CD4-positive, CD25-positive, alpha-beta regulatory T cell (primary cell): ENCODE data around the gene RAD23B. TPM values are rescaled to one million over a fixed set of nuclear protein-coding genes. Genes with fewer than 3 reads are reported as not detected.
A peak's percentile ranks its signal among the peaks of the same experiment; 100 is the strongest.

Experiments used
- ATAC-seq, 2 donors: fragments of 150-1000 bp; cut with Tn5 transposase; one replicate each; pipeline ENCODE4 v1.10.0; 2021; ENCODE audit warnings: low read depth in 2 of 2, moderate number of reproducible peaks in 2 of 2, moderate library complexity in 1 of 2
- DNase-seq, 3 donors: peaks; one replicate each; pipeline versions ENCODE4 v3.0.0 to v3.0.0-alpha.2; 2012 to 2022; ENCODE audit warnings: mixed read lengths in 1 of 3
- H3K27ac ChIP-seq: one replicate; pipeline ENCODE4 v1.7.0; 2013; ENCODE audit warnings: mild to moderate bottlenecking, low read length; ENCODE audit not compliant: insufficient read depth, poor library complexity, severe bottlenecking
- H3K27me3 ChIP-seq: one replicate; pipeline ENCODE4 v1.7.0; 2013; ENCODE audit warnings: low read length; ENCODE audit not compliant: control insufficient read depth, insufficient read depth
- H3K36me3 ChIP-seq: one replicate; pipeline ENCODE4 v1.7.0; 2013; ENCODE audit warnings: mild to moderate bottlenecking, low read length, moderate library complexity; ENCODE audit not compliant: control insufficient read depth, insufficient read depth
- H3K4me1 ChIP-seq: 2 replicates; pipeline ENCODE4 v1.7.0; 2013; ENCODE audit warnings: mild to moderate bottlenecking, low read length; ENCODE audit not compliant: insufficient read depth, control insufficient read depth, poor library complexity, severe bottlenecking
- H3K4me3 ChIP-seq: one replicate; pipeline ENCODE4 v1.7.0; 2013; ENCODE audit warnings: low read depth, mild to moderate bottlenecking, low read length, moderate library complexity
- H3K9me3 ChIP-seq, 2 experiments: 1 replicate in 1 of 2; 2 replicates in 1 of 2; pipeline ENCODE4 v1.7.0; 2013; ENCODE audit warnings: low read length in 2 of 2, mild to moderate bottlenecking in 1 of 2, moderate library complexity in 1 of 2; ENCODE audit not compliant: control insufficient read depth in 2 of 2
- H3K27ac Mint-ChIP-seq, 3 donors: one replicate each; pipeline ENCODE4 v1.8.0; 2020 to 2022; ENCODE audit warnings: mild to moderate bottlenecking in 3 of 3, mixed read lengths in 3 of 3, moderate library complexity in 2 of 3
- H3K27me3 Mint-ChIP-seq: one replicate; pipeline ENCODE4 v1.8.0; 2022; ENCODE audit warnings: mild to moderate bottlenecking, mixed read lengths
- H3K36me3 Mint-ChIP-seq: one replicate; pipeline ENCODE4 v1.8.0; 2020; ENCODE audit warnings: mixed read lengths
- H3K4me1 Mint-ChIP-seq, 4 donors: one replicate each; pipeline ENCODE4 v1.8.0; 2020 to 2022; ENCODE audit warnings: mixed read lengths in 4 of 4, mild to moderate bottlenecking in 1 of 4
- H3K4me3 Mint-ChIP-seq, 4 donors: one replicate each; pipeline ENCODE4 v1.8.0; 2020 to 2022; ENCODE audit warnings: mild to moderate bottlenecking in 4 of 4, mixed read lengths in 4 of 4, moderate library complexity in 3 of 4
- H3K9me3 Mint-ChIP-seq, 7 donors: one replicate each; pipeline ENCODE4 v1.8.0; 2020 to 2022; ENCODE audit warnings: mixed read lengths in 7 of 7, mild to moderate bottlenecking in 3 of 7, moderate library complexity in 2 of 7
- polyA plus RNA-seq, 4 donors: library from polyadenylated mRNA; unstranded; fragments of 300-500 nt; fragmentation: Illumina TruSeq; gene quantifications; one replicate each; pipeline ENCODE4 v1.2.3, GENCODE V29; 2021
- total RNA-seq: library from RNA; stranded (reverse); gene quantifications from one replicate; pipeline ENCODE4 v1.2.3, GENCODE V29; 2022

The RAD23B gene
- total and polyA plus RNA-seq, 5 donors from 2014 or later = 8.9 to 65.4 (median 17.9) TPM

- DNase-seq = peak in 1 of 3 donors; percentile 14
- H3K4me1 ChIP-seq = no peaks in the 10 kb centered on the region
- peaks cover 4% of the 10 kb centered on the region in 2 experiments for H3K9me3 ChIP-seq
- H3K4me3 ChIP-seq = no peak overlapping the region
- Mint-ChIP-seq H3K4me1 (no peaks in the 10 kb centered on the region), H3K36me3 (peaks cover 4% of the 10 kb centered on the region), H3K4me3 (no peak overlapping the region), H3K27ac (no peak overlapping the region), H3K9me3 (peaks cover 0 to 7% (median 1%) of the 10 kb centered on the region in 7 donors), H3K27me3 (peaks cover 44% of the 10 kb centered on the region)
- H3K36me3 ChIP-seq = no peaks in the 10 kb centered on the region
- peaks cover 11% of the 10 kb centered on the region for H3K27me3 ChIP-seq
- ATAC-seq = no peak
- no peak overlapping the region for H3K27ac ChIP-seq
These were observed 13.0 kb upstream of the RAD23B start for GRCh38 chr9:107270082-107270481.

GRCh38 chr9:107270580-107270979, 12.5 kb upstream of the RAD23B start:
- no peak for DNase-seq
- no peak overlapping the region for H3K4me3 Mint-ChIP-seq
- H3K36me3 Mint-ChIP-seq = peaks cover 4% of the 10 kb centered on the region
- Histone ChIP-seq H3K9me3 (no peaks in the 10 kb centered on the region), H3K4me3 (no peak overlapping the region), H3K4me1 (no peaks in the 10 kb centered on the region), H3K36me3 (no peaks in the 10 kb centered on the region), H3K27me3 (peaks cover 14% of the 10 kb centered on the region), H3K27ac (no peak overlapping the region)
- ATAC-seq = no peak
- peaks cover 0 to 2% (median 0%) of the 10 kb centered on the region in 7 donors for H3K9me3 Mint-ChIP-seq
- peaks cover 44% of the 10 kb centered on the region for H3K27me3 Mint-ChIP-seq
- no peak overlapping the region for H3K27ac Mint-ChIP-seq
- no peaks in the 10 kb centered on the region for H3K4me1 Mint-ChIP-seq

GRCh38 chr9:107273634-107274033, 9.4 kb upstream of the RAD23B start:
- Mint-ChIP-seq H3K27me3 (peaks cover 38% of the 10 kb centered on the region), H3K4me3 (no peak overlapping the region), H3K36me3 (no peaks in the 10 kb centered on the region), H3K27ac (no peak overlapping the region), H3K4me1 (no peaks in the 10 kb centered on the region), H3K9me3 (no peaks in the 10 kb centered on the region)
- Histone ChIP-seq H3K9me3 (no peaks in the 10 kb centered on the region), H3K4me3 (no peak overlapping the region), H3K4me1 (no peaks in the 10 kb centered on the region), H3K36me3 (no peaks in the 10 kb centered on the region), H3K27ac (no peak overlapping the region), H3K27me3 (peaks cover 20% of the 10 kb centered on the region)
- ATAC-seq (no peak), DNase-seq (no peak)

GRCh38 chr9:107274096-107274495, 9.0 kb upstream of the RAD23B start:
- peaks cover 20% of the 10 kb centered on the region for H3K27me3 ChIP-seq
- Mint-ChIP-seq H3K4me3 (no peak overlapping the region), H3K27me3 (peaks cover 35% of the 10 kb centered on the region), H3K36me3 (no peaks in the 10 kb centered on the region), H3K27ac (no peak overlapping the region), H3K9me3 (no peaks in the 10 kb centered on the region), H3K4me1 (no peaks in the 10 kb centered on the region)
- no peaks in the 10 kb centered on the region for H3K9me3 ChIP-seq
- H3K36me3 ChIP-seq = no peaks in the 10 kb centered on the region
- H3K27ac ChIP-seq = no peak overlapping the region
- H3K4me3 ChIP-seq = no peak overlapping the region
- ATAC-seq (peak in 1 of 2 donors; percentile 24), DNase-seq (no peak)
- no peaks in the 10 kb centered on the region for H3K4me1 ChIP-seq

- no peak overlapping the region for H3K4me3 ChIP-seq
- H3K36me3 Mint-ChIP-seq = no peaks in the 10 kb centered on the region
- no peak overlapping the region for H3K27ac Mint-ChIP-seq
- no peaks in the 10 kb centered on the region for H3K9me3 Mint-ChIP-seq
- H3K27me3 ChIP-seq = peaks cover 18% of the 10 kb centered on the region
- peaks cover 28% of the 10 kb centered on the region for H3K27me3 Mint-ChIP-seq
- ATAC-seq (no peak), DNase-seq (no peak)
- no peaks in the 10 kb centered on the region for H3K36me3 ChIP-seq
- H3K9me3 ChIP-seq = no peaks in the 10 kb centered on the region
- no peak overlapping the region for H3K4me3 Mint-ChIP-seq
- H3K27ac ChIP-seq = no peak overlapping the region
- H3K4me1 Mint-ChIP-seq = no peaks in the 10 kb centered on the region
- H3K4me1 ChIP-seq = no peaks in the 10 kb centered on the region
These were observed 8.1 kb upstream of the RAD23B start for GRCh38 chr9:107274953-107275422.

GRCh38 chr9:107275530-107275929, 7.5 kb upstream of the RAD23B start:
- DNase-seq (no peak), ATAC-seq (no peak)

GRCh38 chr9:107276966-107277710, 5.9 kb upstream of the RAD23B start:
- no peak for ATAC-seq
- Mint-ChIP-seq H3K36me3 (no peaks in the 10 kb centered on the region), H3K4me3 (no peak overlapping the region), H3K27ac (no peak overlapping the region), H3K27me3 (peaks cover 24% of the 10 kb centered on the region), H3K9me3 (peaks cover 0 to 1% (median 0%) of the 10 kb centered on the region in 7 donors), H3K4me1 (peaks cover 0 to 9% (median 5%) of the 10 kb centered on the region in 4 donors)
- Histone ChIP-seq H3K27me3 (peaks cover 16% of the 10 kb centered on the region), H3K27ac (no peak overlapping the region), H3K4me3 (no peak overlapping the region), H3K4me1 (peaks cover 2% of the 10 kb centered on the region), H3K9me3 (no peaks in the 10 kb centered on the region), H3K36me3 (no peaks in the 10 kb centered on the region)
- no peak for DNase-seq

More at GRCh38 chr9:107275530-107275929, 7.5 kb upstream of the RAD23B start:
- Mint-ChIP-seq H3K4me1 (no peaks in the 10 kb centered on the region), H3K9me3 (no peaks in the 10 kb centered on the region), H3K4me3 (no peak overlapping the region), H3K27me3 (peaks cover 22% of the 10 kb centered on the region), H3K27ac (no peak overlapping the region), H3K36me3 (no peaks in the 10 kb centered on the region)
- Histone ChIP-seq H3K9me3 (no peaks in the 10 kb centered on the region), H3K4me3 (no peak overlapping the region), H3K4me1 (no peaks in the 10 kb centered on the region), H3K36me3 (no peaks in the 10 kb centered on the region), H3K27ac (no peak overlapping the region), H3K27me3 (peaks cover 17% of the 10 kb centered on the region)

GRCh38 chr9:107277801-107278200, 5.3 kb upstream of the RAD23B start:
- ATAC-seq = no peak
- Mint-ChIP-seq H3K27me3 (peaks cover 24% of the 10 kb centered on the region), H3K36me3 (no peaks in the 10 kb centered on the region), H3K9me3 (peaks cover 0 to 1% (median 0%) of the 10 kb centered on the region in 7 donors), H3K4me3 (no peak overlapping the region), H3K4me1 (peaks cover 0 to 13% (median 8%) of the 10 kb centered on the region in 4 donors), H3K27ac (no peak overlapping the region)
- H3K27ac ChIP-seq = no peak overlapping the region
- peaks cover 8% of the 10 kb centered on the region for H3K4me1 ChIP-seq
- H3K9me3 ChIP-seq = no peaks in the 10 kb centered on the region
- peaks cover 16% of the 10 kb centered on the region for H3K27me3 ChIP-seq
- no peak for DNase-seq
- H3K4me3 ChIP-seq = no peak overlapping the region
- no peaks in the 10 kb centered on the region for H3K36me3 ChIP-seq
